Measurements from ENCODE around the gene RAE1. TPM values are rescaled to one million over a fixed set of nuclear protein-coding genes. Genes with fewer than 3 reads are reported as not detected.

Gene RAE1
- total RNA-seq, 1 donor from 2014 or later = 28.9 TPM

Other genes with a start within 250 kb of the RAE1 start
- gene BMP7, start 84.6 kb upstream of the RAE1 start, total RNA-seq = not detected in 2 replicates
- not detected in 2 replicates for gene SPO11, start 21.5 kb upstream of the RAE1 start, total RNA-seq
- 18.2 and 21.8 TPM in 2 replicates for gene RBM38, start 40.1 kb downstream of the RAE1 start, total RNA-seq
- not detected in 2 replicates for gene CTCFL, start 173.9 kb downstream of the RAE1 start, total RNA-seq
- gene PCK1, start 209.9 kb downstream of the RAE1 start, total RNA-seq = not detected in 2 replicates